Stimulated activated CD4-positive, alpha-beta T cell treated with anti-CD3 and anti-CD28 coated beads, Interleukin-4, amount 100 ng/mL, for 4 hours (primary cell): ENCODE results near the gene RFX5.
A peak's percentile ranks its signal among the peaks of the same experiment; 100 is the strongest.
"Not testable (repeated sequence)": the region's sequence is repeated elsewhere in the genome, so short reads cannot be mapped to it uniquely, and the experiment has no call there.

Experiments used
- DNase-seq, 2 experiments: peaks; one replicate each; pipeline ENCODE4 v3.0.0-alpha.2; 2020

RFX5 gene

GRCh38 chr1:151361883-151362282 is 14.8 kb upstream of the RFX5 start:
- DNase-seq: no peak

DNA sequence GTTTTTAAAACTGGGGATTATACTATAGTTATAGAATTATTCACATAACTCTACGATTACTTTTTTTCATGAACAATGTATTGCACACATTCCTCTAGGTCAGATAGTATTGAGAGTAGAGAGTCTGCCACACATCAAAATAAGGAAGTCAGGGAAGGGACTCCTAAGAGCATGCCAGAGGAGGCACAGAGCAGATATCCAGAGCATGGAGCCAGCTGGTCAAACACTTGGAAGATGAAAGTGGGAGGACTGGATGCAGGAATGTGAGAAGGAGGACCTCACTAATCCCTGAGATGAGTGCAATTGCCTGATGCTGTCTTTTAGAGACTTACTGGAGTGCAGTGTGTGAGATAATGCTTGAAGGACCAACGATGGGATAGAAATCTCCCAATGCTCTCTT is 9.6 kb upstream of the RFX5 start:
- DNase-seq: no peak

DNA sequence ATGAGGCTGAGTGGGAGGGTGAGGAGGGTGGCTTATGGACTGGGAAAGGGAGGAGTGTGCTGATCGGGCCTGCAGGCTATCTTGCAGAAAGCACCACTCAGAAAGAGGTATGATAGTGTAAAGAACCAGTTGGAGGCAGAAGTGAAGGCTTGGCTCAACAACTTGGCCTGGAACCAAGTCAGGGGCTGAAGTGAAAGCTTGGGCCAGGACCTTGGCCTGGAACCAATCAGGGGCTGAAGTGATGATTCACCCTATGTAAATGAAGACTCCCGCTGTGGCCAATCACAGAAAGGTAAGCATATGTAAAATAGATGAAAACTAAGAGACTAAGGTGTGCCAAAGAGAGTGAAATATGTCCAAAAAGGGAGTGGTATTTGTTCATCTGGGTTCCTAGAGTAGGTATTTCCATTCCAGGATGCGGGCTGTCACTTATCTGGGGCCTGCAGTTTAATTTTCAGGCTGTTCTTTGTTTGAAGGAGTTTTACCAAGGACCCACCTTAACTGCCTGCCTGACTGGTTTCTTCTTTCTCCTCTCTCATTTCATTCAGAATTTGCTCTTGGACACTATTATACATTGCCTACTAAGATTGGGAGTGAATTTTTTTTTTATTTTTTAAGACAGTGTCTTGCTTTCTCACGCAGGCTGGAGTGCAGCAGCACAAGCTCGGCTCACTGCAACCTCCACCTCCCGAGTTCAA is 5.1 kb upstream of the RFX5 start:
- DNase-seq: no peak

- DNase-seq: not testable (repeated sequence)
These were observed 3.3 kb upstream of the RFX5 start for GRCh38 chr1:151350323-151350722.

DNA sequence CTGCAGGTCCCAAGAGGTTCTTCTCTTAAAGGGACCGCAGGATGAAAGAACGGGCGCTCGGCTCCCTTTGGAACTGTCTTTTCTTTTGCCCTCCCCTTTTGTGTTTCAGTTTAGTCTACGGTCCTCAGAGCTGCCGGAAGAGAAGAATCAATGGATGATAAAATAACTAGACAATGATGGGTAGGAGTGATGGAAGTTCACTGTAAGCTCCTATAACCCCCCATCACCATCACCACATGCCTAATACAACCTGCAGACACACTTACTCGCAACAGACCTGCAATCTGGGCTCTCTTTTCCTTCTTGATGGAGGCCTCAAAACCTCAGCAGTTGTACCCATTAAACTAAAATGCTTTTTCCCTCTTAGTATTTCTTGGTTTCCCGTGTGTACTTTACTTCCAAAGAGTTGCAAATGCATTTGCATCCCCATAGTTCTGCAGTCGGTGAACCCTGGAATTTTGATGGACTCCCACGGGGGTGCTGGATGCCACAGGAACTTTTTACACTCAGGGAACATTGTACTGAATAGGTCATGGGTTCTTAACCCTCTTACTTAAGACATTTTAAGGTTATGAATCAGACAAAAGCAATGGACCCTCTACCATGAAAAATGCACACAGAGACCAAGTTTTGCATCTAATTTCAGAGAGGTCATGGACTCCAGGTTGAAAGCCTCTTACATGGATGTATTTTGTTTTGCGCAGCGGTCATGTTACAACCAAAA is 633 bp upstream of the RFX5 start:
- DNase-seq: no peak

DNA sequence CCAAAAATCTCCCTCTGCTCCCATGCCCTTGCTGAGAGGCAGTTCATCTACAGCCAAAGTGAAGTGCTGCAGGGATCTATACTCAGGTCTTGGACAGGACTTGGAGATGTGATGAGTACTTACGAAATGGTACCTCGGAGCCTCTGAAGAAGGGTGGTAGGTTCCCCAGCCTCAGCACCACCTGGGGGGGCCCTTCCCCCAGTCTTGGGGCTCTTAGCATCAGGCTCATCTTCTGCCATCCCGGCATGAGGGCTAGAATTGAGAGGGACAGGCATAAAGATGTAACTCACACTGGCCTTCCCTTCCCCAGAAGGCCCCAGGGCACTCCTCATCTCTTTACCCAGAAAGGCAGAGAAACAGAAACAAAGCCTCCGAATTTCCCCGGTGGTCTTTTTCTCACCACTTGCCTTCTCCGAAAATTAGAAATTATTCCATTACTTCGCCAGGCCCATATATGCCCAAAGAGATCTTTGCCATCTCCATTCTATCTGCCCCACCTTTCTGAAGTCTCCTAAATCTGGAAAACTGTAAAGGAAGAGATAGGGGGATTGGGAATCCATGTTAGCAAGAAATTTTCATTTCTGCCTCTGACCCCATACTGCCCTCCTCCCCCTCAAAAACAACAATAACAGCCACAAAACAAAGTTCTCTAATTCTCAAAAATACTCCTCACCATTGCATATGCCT is 827 bp downstream of the RFX5 start:
- DNase-seq: no peak

DNA sequence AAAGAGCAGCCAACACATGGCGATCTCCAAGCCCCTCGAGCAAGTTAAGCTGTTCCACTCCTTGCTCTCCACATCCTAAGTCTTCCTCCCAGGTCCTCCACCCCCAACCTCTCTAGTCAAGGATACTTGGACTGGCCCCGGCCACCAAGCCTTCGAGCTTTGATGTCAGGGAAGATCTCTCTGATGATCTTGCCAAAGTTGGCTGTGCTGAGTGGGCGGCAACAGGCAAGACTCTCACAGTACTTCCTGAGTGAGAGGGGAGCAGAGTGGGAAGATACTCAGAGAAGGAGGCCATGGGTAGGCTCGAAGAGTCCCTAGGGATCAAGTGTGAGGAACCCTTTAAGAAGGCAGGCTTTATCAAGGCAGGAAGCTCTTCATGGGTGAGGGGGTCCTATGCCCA is 2.8 kb downstream of the RFX5 start:
- DNase-seq: no peak

DNA sequence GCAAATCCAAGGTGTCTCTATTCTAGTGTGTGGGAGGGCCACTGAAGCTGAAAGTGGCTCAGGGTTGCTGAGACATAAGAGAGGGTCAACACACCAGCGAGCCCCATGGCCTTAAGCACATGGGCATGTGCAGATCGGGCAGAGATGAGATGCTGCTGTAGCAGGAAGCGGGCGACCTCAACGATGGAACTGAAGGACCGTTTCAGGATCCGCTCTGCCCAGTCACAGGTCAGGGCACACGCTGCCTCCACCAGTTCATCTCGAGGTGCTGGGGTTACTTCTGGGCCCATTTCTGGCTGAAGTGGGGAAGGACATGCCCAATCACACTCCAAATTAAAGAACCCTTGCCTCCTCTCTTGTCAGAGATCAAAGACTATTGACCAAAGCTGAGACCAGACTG is 3.5 kb downstream of the RFX5 start:
- no peak for DNase-seq

GRCh38 chr1:151342569-151342968 is 4.5 kb downstream of the RFX5 start:
- no peak for DNase-seq

DNA sequence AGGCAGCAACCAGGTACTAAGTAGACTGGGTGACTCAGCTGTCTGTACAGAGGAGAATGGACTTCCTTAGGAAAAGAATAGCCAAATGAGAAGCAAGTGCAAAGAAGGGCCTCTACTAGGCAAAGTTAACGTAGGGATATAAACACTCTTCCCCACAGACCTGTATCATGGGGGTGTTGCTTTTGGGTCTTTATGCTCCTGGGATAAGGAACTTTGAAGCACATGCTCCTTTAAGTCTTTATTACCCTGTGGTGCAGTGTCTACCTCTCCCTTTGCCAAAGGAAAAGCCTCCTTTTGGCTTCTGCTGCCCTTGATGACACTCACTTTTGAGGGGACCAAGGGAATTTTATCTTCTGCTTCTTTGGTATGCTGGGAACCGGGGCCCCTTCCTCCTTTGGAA is 5.0 kb downstream of the RFX5 start:
- DNase-seq: no peak

DNA sequence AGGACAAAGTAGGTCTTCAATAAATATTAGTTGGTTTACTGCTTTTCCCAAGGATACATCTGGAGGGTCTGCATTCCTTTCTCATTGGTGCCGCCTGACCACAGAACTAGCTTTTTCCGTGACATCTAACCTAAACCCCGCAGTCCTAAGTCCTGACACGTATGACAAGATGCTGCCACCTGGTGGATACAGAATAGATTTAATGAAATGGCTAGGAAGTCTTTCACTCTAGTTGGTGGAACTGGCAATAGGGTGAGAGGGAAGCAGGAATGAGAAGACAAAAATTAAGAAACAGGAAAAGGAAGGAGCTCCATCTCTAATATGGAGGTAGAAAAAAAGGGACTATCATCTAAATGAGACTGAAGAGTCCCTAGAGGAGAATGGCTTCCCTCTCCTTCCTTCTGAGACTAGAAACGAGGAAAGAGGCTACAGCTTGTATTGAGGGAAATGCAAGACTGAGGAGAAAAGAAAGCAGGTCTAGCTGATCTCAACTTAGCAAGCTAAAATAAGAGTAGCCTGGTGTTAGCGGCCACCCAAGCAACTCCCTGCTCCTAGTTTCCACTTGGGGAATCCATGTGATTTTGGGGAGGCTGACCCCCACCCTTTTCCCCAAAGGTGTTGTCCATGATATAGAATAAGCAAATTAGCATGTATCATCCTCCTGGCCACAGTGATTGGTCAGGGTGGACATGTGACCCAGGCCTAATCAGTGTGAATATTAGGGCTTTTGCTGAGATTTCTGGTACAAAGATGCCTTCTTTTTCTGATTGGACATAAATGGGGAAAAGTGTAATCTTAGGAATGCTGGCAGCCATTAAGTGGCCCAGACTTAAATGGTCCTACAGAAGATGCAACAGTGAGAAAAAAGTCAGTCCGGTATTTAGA is 5.9 kb downstream of the RFX5 start:
- peak; percentile 15 to 46 for DNase-seq

DNA sequence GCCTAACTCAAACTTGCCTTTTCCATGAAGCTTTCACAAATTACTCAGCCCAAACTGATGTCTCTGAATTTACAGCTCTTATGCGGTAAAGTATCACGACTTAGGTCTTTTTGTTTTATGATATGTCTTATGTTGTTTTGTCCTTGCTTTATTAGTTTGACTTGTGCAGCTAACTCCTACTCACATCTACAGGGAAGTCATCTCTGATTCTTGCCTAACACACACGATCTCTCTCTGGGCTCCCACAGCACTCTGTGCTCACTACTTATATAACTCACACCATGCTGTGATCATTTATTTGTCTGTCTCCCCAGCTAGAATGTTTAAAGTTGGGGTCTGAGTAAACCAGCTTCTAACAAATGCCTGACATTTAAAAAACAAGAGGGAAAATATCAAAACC is 10.5 kb downstream of the RFX5 start:
- no peak for DNase-seq

- DNase-seq: no peak
These were observed 12.2 kb downstream of the RFX5 start for GRCh38 chr1:151334822-151335221.

DNA sequence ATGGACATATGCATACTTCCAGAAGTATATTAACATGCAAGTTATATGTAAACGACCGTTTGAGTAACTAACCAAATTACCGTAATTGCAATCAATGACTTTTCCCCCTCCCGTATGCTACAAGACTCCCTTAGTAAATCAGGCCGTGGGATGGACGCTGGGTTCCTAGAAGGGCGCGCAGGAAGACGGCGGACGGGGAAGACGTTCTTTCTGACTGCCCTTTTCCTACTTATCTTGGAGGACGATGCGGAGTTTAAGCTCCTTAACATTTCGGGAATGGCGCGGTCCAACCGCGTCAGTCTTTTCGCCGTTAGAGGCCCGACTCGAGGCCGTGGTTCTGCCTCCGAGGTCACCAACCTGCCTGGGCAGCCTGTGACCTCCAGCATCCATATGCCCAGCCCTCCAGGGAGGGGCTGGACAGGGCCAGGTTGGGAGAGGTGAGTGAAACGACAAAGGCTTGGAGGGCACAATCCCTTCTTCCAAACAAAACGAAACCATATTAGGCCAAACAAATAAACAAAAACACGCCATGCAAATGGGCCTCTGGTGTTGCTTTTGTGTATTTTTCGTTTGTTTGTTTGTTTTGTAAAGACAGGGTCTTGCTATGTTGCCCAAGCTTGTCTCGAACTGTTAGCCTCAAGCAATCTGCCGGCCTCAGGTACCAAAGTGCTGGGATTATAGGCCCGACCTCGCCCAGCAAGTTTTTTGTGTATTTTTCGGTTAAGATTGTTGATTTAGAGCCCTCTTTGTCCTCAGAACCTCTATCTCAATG is 19.0 kb downstream of the RFX5 start:
- DNase-seq: no peak

GRCh38 chr1:151327223-151327902 is 19.7 kb downstream of the RFX5 start, which contains the start of gene PI4KB:
Gene PI4KB, minus strand, starts transcription at chr1:151327416. Its CDS starts 10,935 bp downstream, at chr1:151316481.
- peak; percentile 75 to 88 for DNase-seq

- peak; percentile 50 to 71 for DNase-seq
These were observed 20.3 kb downstream of the RFX5 start for GRCh38 chr1:151326619-151327222.

DNA sequence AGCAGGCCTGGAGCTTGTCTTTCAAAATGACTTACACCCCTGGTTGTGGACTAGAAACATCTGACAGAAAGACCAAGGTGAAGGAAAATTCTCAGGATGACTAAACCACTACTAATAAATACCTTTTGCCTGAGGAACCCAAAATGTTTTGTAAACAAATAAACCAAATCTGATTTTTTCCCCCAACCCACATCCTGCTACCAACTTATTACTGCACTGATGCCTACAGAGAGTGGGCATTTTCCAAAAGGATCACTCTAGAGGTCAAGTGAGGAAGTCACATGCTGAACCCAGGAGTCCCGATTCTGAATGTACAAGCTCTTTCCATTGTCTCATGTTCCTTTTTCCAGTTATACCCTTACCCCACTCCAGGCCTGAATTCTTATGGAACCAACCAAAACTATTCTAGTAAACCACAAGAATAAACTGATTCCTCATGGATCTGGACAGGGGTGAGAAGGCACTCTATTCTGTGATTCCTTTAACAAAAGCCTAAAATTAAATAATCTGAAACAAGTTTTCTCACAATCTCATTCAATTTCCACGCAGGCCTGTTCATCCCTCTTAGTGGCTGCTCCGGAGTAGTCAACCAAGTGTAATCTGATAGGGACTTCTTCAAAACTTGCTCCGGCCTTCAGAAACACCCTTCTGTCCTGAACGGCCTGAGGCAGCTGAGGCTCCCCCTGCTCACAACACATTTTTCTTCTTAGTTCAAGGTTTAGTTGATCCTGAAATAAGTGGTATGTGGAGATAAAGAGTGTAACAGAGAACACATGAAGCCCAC is 21.2 kb downstream of the RFX5 start:
- DNase-seq: no peak

GRCh38 chr1:151325231-151325630 is 21.8 kb downstream of the RFX5 start:
- no peak for DNase-seq

- DNase-seq: no peak
These were observed 22.6 kb downstream of the RFX5 start for GRCh38 chr1:151324390-151324930.

- DNase-seq: no peak
These were observed 28.1 kb downstream of the RFX5 start for GRCh38 chr1:151318975-151319374.
